K562 treated with DMSO at 1 percent for 48 hours (cell line): ENCODE results near the gene TRAF3. TPM values are rescaled to one million over a fixed set of nuclear protein-coding genes. Genes with fewer than 3 reads are reported as not detected.

Experiments
- total RNA-seq: library from RNA; unstranded; fragments of 300-600 nt; gene quantifications from 2 replicates; pipeline ENCODE4 v1.2.3, GENCODE V29; 2022; ENCODE audit warnings: low replicate concordance; ENCODE audit errors: extremely low read depth

TRAF3 gene
- not detected in 2 replicates for total RNA-seq

GRCh38 chr14:102776761-102777710 is at the start of gene TRAF3:
TRAF3 (plus strand) TSS chr14:102777449; CDS start chr14:102870202, 92,753 bp downstream.

DNA sequence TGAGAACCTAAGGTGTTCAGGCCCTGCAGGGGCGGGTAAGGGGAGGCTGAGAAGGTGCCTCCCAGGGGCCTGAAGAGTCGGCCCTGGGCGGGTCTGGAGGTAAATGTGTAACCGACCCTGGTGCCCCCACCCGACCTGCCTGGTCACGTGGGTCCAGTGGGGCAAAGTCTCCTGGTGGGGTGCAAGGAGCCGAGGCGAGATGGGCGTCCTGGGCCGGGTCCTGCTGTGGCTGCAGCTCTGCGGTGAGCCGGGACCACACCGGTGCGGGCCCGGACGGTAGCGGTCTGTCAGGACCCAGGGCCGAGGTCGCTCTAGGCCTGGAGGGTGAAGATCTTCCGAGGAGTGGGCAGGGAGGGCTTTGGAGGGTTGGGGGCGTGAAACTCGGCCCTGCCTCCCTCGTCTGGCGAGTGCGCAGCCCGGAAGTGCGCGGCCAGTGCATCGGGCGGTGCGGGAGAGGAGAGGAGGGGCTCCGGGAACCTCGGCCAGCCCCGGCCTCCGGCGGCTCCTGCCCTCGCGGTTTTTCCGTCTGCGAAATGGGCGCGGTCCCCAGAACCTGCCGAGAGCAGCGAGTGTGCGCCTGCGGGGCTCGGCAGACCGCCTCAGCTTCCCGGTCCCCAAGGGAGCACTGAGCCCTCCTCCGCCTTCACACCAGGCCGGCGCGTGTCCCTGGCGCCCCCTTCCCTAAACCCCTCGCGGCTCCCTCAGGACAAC is 145.4 kb downstream of the TRAF3 start, which contains the start of gene AMN:
Gene AMN, plus strand, starts transcription at position 174 of the 711 bp plus-strand sequence. Its CDS starts 26 bp downstream, at position 200.

Other genes starting within 250 kb of the TRAF3 start
- not detected in 2 replicates for gene RCOR1, start 184.8 kb upstream of the TRAF3 start, total RNA-seq
- not detected in 2 replicates for gene AMN, start 145.2 kb downstream of the TRAF3 start, total RNA-seq